Activated CD4-positive, alpha-beta T cell treated with anti-CD3 and anti-CD28 coated beads for 24 hours (primary cell): ENCODE data around the gene HOXD11.

Experiments used
- DNase-seq, 2 donors: peaks; one replicate each; pipeline ENCODE4 v3.0.0-alpha.2; 2020; ENCODE audit warnings: low read depth in 2 of 2

The HOXD11 gene

GRCh38 chr2:176148751-176149421 is 41.8 kb downstream of the HOXD11 start:
- DNase-seq: no peak

- DNase-seq: no peak
Observed at GRCh38 chr2:176149481-176149938, 42.4 kb downstream of the HOXD11 start.

- DNase-seq: no peak
Observed at GRCh38 chr2:176149939-176150583, 43.0 kb downstream of the HOXD11 start.

GRCh38 chr2:176150584-176151441 is 43.7 kb downstream of the HOXD11 start:
- DNase-seq: no peak

GRCh38 chr2:176151442-176152287 is 44.6 kb downstream of the HOXD11 start, which contains the start of gene HOXD4:
HOXD4 (plus strand) TSS chr2:176151550; CDS start chr2:176151634, 84 bp downstream.
- no peak for DNase-seq

GRCh38 chr2:176152350-176153181 is 45.5 kb downstream of the HOXD11 start:
- no peak for DNase-seq

- no peak for DNase-seq
Observed at GRCh38 chr2:176154576-176155252, 47.6 kb downstream of the HOXD11 start.

GRCh38 chr2:176155356-176156044 is 48.4 kb downstream of the HOXD11 start:
- DNase-seq: no peak

- DNase-seq: no peak
Observed at GRCh38 chr2:176156301-176156806, 49.3 kb downstream of the HOXD11 start.

GRCh38 chr2:176156807-176157498 is 49.9 kb downstream of the HOXD11 start, which contains the start of gene HOXD3:
HOXD3 (plus strand) TSS chr2:176157307; CDS start chr2:176169115, 11,808 bp downstream.
- no peak for DNase-seq

GRCh38 chr2:176157499-176158185 is 50.6 kb downstream of the HOXD11 start:
- DNase-seq: no peak

- DNase-seq: no peak
Observed at GRCh38 chr2:176158186-176158591, 51.1 kb downstream of the HOXD11 start.

GRCh38 chr2:176158855-176159662 is 52.0 kb downstream of the HOXD11 start:
- no peak for DNase-seq
